GM19240 (cell line): Measurements from ENCODE around the gene ZDHHC11B.
"Not testable (repeated sequence)": the region's sequence is repeated elsewhere in the genome, so short reads cannot be mapped to it uniquely, and the experiment has no call there.

Experiments used
- DNase-seq: peaks from one replicate; pipeline ENCODE4 v3.0.0; 2011; ENCODE audit warnings: low spot score; ENCODE audit not compliant: insufficient read length

ZDHHC11B gene

GRCh38 chr5:686936-687335 lies 97.6 kb downstream of the ZDHHC11B start:
- DNase-seq = not testable (repeated sequence)

- DNase-seq = not testable (repeated sequence)
These were observed 98.4 kb downstream of the ZDHHC11B start for GRCh38 chr5:686172-686523.

GRCh38 chr5:685262-686171 lies 99.0 kb downstream of the ZDHHC11B start:
- no peak for DNase-seq

GRCh38 chr5:684751-685216 lies 99.7 kb downstream of the ZDHHC11B start:
- no peak for DNase-seq

- no peak for DNase-seq
These were observed 100.7 kb downstream of the ZDHHC11B start for GRCh38 chr5:683551-684481.

GRCh38 chr5:682651-683358 lies 101.7 kb downstream of the ZDHHC11B start:
- not testable (repeated sequence) for DNase-seq

- not testable (repeated sequence) for DNase-seq
These were observed 102.3 kb downstream of the ZDHHC11B start for GRCh38 chr5:682216-682615.

- not testable (repeated sequence) for DNase-seq
These were observed 103.0 kb downstream of the ZDHHC11B start for GRCh38 chr5:681317-682191.

GRCh38 chr5:680836-681235 lies 103.7 kb downstream of the ZDHHC11B start:
- DNase-seq = not testable (repeated sequence)

GRCh38 chr5:680118-680795 lies 104.3 kb downstream of the ZDHHC11B start:
- not testable (repeated sequence) for DNase-seq

- not testable (repeated sequence) for DNase-seq
These were observed 105.2 kb downstream of the ZDHHC11B start for GRCh38 chr5:679166-679895.

- DNase-seq = not testable (repeated sequence)
These were observed 106.0 kb downstream of the ZDHHC11B start for GRCh38 chr5:678521-678920.

GRCh38 chr5:677131-678101 lies 107.1 kb downstream of the ZDHHC11B start:
- DNase-seq = no peak

GRCh38 chr5:676699-677076 lies 107.8 kb downstream of the ZDHHC11B start:
- no peak for DNase-seq

GRCh38 chr5:675871-676698 lies 108.4 kb downstream of the ZDHHC11B start:
- DNase-seq = no peak

- no peak for DNase-seq
These were observed 109.2 kb downstream of the ZDHHC11B start for GRCh38 chr5:675111-675870.
